Skeletal muscle satellite cell (primary cell): ENCODE data around the gene OR2J2.
"Not testable (repeated sequence)": the region's sequence is repeated elsewhere in the genome, so short reads cannot be mapped to it uniquely, and the experiment has no call there.

Experiments
- H3K27me3 ChIP-seq: 2 replicates; pipeline ENCODE4 v1.7.0; 2013; ENCODE audit warnings: low read length; ENCODE audit not compliant: control insufficient read depth, insufficient read depth
- H3K36me3 ChIP-seq: 2 replicates; pipeline ENCODE4 v1.7.0; 2013; ENCODE audit warnings: mild to moderate bottlenecking, control low read depth, low read length; ENCODE audit not compliant: insufficient read depth
- H3K4me1 ChIP-seq: 2 replicates; pipeline ENCODE4 v1.7.0; 2013; ENCODE audit warnings: low read length; ENCODE audit not compliant: control insufficient read depth, insufficient read depth
- H3K4me2 ChIP-seq: 2 replicates; pipeline ENCODE4 v1.7.0; 2013; ENCODE audit warnings: mild to moderate bottlenecking, low read length
- H3K4me3 ChIP-seq: 2 replicates; pipeline ENCODE4 v1.7.0; 2013; ENCODE audit warnings: low read length
- H3K9ac ChIP-seq: 2 replicates; pipeline ENCODE4 v1.7.0; 2013; ENCODE audit warnings: mild to moderate bottlenecking, low read depth, low read length, moderate library complexity
- H3K9me3 ChIP-seq: replicated peaks from 2 replicates; pipeline ENCODE4 v1.7.0; 2013; ENCODE audit warnings: mild to moderate bottlenecking, control low read depth, low read length

The OR2J2 gene

DNA sequence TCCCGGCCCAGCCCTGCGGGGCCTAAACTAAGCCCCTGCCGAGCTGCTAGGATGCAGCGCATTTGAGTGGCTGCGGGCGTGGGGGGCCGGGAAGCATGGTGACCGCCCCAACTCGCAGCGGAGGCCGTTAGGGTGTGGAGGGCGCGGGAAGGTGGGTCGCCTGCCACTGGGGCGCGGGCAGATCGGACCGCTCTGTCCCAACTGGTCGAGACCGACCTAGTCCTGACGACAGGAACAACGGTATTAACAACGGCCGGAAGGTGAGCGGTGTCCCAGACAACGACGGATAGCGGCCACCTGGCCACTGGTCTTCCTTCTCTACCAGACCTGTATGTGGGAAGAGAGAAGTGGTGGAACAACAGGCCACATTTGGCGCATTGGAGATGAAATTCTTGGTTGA is 10.8 kb upstream of the OR2J2 start:
- H3K4me2 ChIP-seq, H3K9ac ChIP-seq, H3K4me1 ChIP-seq, H3K36me3 ChIP-seq, H3K27me3 ChIP-seq, H3K4me3 ChIP-seq, H3K9me3 ChIP-seq: not testable (repeated sequence)

DNA sequence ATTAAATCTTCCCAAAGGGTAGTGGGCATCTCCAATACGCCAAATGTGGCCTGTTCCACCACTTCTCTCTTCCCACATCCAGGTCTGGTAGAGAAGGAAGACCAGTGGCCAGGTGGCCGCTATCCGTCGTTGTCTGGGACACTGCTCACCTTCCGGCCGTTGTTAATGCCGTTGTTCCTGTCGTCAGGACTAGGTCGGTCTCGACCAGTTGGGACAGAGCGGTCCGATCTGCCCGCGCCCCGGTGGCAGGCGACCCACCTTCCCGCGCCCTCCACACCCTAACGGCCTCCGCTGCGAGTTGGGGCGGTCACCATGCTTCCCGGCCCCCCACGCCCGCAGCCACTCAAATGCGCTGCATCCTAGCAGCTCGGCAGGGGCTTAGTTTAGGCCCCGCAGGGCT is 5.1 kb upstream of the OR2J2 start:
- not testable (repeated sequence) for H3K4me2 ChIP-seq, H3K4me1 ChIP-seq, H3K9me3 ChIP-seq, H3K36me3 ChIP-seq, H3K9ac ChIP-seq, H3K4me3 ChIP-seq, H3K27me3 ChIP-seq

GRCh38 chr6:29171736-29172135 is 1.0 kb downstream of the OR2J2 start:
- Histone ChIP-seq H3K4me2 (no peak overlapping the region), H3K4me3 (no peak overlapping the region), H3K36me3 (no peaks in the 10 kb centered on the region), H3K9me3 (no peaks in the 10 kb centered on the region), H3K9ac (no peak overlapping the region), H3K4me1 (no peaks in the 10 kb centered on the region), H3K27me3 (no peaks in the 10 kb centered on the region)

- Histone ChIP-seq H3K27me3 (no peaks in the 10 kb centered on the region), H3K4me1 (no peaks in the 10 kb centered on the region), H3K9ac (no peak overlapping the region), H3K4me3 (no peak overlapping the region), H3K36me3 (no peaks in the 10 kb centered on the region), H3K9me3 (no peaks in the 10 kb centered on the region), H3K4me2 (no peak overlapping the region)
Observed at GRCh38 chr6:29183594-29183993, 12.9 kb downstream of the OR2J2 start.

- H3K4me2 ChIP-seq, H3K4me1 ChIP-seq, H3K36me3 ChIP-seq, H3K4me3 ChIP-seq, H3K9ac ChIP-seq, H3K27me3 ChIP-seq, H3K9me3 ChIP-seq: not testable (repeated sequence)
Observed at GRCh38 chr6:29188659-29189058, 18.0 kb downstream of the OR2J2 start.

DNA sequence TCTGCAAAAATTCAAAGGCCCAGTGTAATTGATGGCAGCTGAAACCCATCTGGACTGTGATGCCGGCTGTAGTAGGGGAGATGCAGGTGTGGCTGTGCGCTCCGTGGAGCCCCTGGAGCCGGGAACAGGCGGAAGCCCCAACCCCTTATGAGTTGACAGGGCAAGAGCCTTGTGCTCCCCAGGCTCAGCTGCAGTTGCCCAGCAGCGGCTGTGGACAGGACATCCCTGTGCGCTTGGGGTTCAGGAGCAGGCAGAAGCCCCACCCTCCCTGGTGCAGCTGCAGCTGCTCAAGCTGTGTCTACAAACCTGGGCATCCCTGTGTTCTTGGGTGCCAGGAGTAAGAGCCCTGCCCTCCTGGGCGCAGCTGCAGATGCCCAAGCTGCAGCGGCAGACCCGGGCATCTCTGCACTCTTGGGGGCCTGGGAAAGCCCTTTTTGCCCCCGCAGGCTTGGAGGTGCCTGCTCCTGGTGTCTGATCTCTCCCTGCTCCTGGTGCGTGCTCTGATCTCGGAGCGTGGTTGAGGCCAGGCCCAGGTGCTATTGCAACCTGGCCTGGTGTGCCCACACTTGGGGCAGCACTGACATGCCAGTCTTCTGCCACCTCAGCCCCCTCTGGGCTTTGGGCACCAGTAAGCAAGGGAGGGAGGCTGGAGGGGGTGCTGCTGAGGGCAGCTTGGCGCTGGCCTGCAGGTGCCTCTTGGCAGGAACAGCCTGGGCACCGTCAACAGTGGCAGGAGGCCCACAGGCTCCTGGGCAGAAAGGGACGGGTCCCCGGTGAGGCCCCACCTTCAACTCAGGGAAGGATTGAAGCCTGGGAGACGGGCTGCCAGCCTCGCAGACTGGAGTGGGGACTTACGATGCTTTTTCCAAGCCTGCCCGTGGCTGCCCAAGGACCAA is 30.3 kb downstream of the OR2J2 start:
- Histone ChIP-seq H3K9ac (no peak overlapping the region), H3K9me3 (peaks cover 6% of the 10 kb centered on the region), H3K4me2 (no peak overlapping the region), H3K36me3 (no peaks in the 10 kb centered on the region), H3K4me1 (no peaks in the 10 kb centered on the region), H3K4me3 (no peak overlapping the region), H3K27me3 (no peaks in the 10 kb centered on the region)

GRCh38 chr6:29201966-29202365 is 31.3 kb downstream of the OR2J2 start:
- H3K9me3 ChIP-seq, result peaks cover 6% of the 10 kb centered on the region
- no peaks in the 10 kb centered on the region for H3K27me3 ChIP-seq
- H3K4me1 ChIP-seq, result no peaks in the 10 kb centered on the region
- no peak overlapping the region for H3K4me2 ChIP-seq
- no peak overlapping the region for H3K9ac ChIP-seq
- no peaks in the 10 kb centered on the region for H3K36me3 ChIP-seq
- H3K4me3 ChIP-seq, result no peak overlapping the region

- Histone ChIP-seq H3K9me3 (no peaks in the 10 kb centered on the region), H3K36me3 (no peaks in the 10 kb centered on the region), H3K27me3 (no peaks in the 10 kb centered on the region), H3K9ac (no peak overlapping the region), H3K4me2 (no peak overlapping the region), H3K4me3 (no peak overlapping the region), H3K4me1 (no peaks in the 10 kb centered on the region)
Observed at GRCh38 chr6:29211488-29211887, 40.8 kb downstream of the OR2J2 start.

DNA sequence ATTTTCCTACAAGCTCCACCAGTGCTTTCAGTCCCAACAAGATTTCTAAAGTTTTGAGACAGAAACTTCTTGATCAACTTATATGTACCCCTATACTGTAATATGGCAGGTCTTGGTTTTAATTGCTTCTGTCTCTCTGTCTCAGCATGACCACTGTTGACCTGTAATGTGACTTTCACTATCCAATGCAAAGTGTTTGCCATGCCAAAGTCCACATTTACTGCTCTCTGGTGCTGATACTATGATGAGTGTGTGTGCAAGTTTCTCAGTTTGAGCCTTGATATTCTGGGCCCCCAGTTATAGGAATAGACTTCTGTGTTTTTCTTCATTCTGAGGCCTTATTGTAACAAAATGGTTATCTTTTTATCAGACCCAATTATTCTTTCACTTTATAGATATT is 45.8 kb downstream of the OR2J2 start:
- no peaks in the 10 kb centered on the region for H3K4me1 ChIP-seq
- no peaks in the 10 kb centered on the region for H3K9me3 ChIP-seq
- no peaks in the 10 kb centered on the region for H3K36me3 ChIP-seq
- no peak overlapping the region for H3K4me3 ChIP-seq
- no peak overlapping the region for H3K9ac ChIP-seq
- H3K27me3 ChIP-seq, result no peaks in the 10 kb centered on the region
- H3K4me2 ChIP-seq, result no peak overlapping the region

GRCh38 chr6:29217242-29217641 is 46.5 kb downstream of the OR2J2 start:
- H3K27me3 ChIP-seq, H3K9me3 ChIP-seq, H3K4me3 ChIP-seq, H3K36me3 ChIP-seq, H3K9ac ChIP-seq, H3K4me1 ChIP-seq, H3K4me2 ChIP-seq: not testable (repeated sequence)

GRCh38 chr6:29218056-29218455 is 47.3 kb downstream of the OR2J2 start:
- H3K4me2 ChIP-seq, H3K36me3 ChIP-seq, H3K9me3 ChIP-seq, H3K9ac ChIP-seq, H3K4me1 ChIP-seq, H3K4me3 ChIP-seq, H3K27me3 ChIP-seq: not testable (repeated sequence)
